GM19240 (cell line): Measurements from ENCODE around the gene DCAF8L2.
"Not testable (repeated sequence)": the region's sequence is repeated elsewhere in the genome, so short reads cannot be mapped to it uniquely, and the experiment has no call there.

Source experiments
- DNase-seq: peaks from one replicate; pipeline ENCODE4 v3.0.0; 2011; ENCODE audit warnings: low spot score; ENCODE audit not compliant: insufficient read length

Gene DCAF8L2

GRCh38 chrX:27590044-27590443, at the start of gene DCAF8L2:
DCAF8L2 (plus strand) TSS chrX:27590344; CDS start chrX:27746896, 156,552 bp downstream.
- DNase-seq, result no peak

GRCh38 chrX:27541161-27541560, 49.0 kb upstream of the DCAF8L2 start:
- DNase-seq, result not testable (repeated sequence)

- DNase-seq, result no peak
Observed at GRCh38 chrX:27548624-27549023, 41.5 kb upstream of the DCAF8L2 start.

GRCh38 chrX:27549688-27550087, 40.5 kb upstream of the DCAF8L2 start:
- no peak for DNase-seq

GRCh38 chrX:27555514-27555913, 34.6 kb upstream of the DCAF8L2 start:
- DNase-seq, result no peak

- DNase-seq, result no peak
Observed at GRCh38 chrX:27565992-27566391, 24.2 kb upstream of the DCAF8L2 start.

GRCh38 chrX:27571164-27571563, 19.0 kb upstream of the DCAF8L2 start:
- DNase-seq, result no peak

- DNase-seq, result no peak
Observed at GRCh38 chrX:27575565-27575964, 14.6 kb upstream of the DCAF8L2 start.

- DNase-seq, result no peak
Observed at GRCh38 chrX:27583976-27584375, 6.2 kb upstream of the DCAF8L2 start.

GRCh38 chrX:27591938-27592337, 1.8 kb downstream of the DCAF8L2 start:
- no peak for DNase-seq

- DNase-seq, result no peak
Observed at GRCh38 chrX:27597508-27597907, 7.4 kb downstream of the DCAF8L2 start.

GRCh38 chrX:27598312-27598711, 8.2 kb downstream of the DCAF8L2 start:
- no peak for DNase-seq

GRCh38 chrX:27599928-27600327, 9.8 kb downstream of the DCAF8L2 start:
- DNase-seq, result no peak

- no peak for DNase-seq
Observed at GRCh38 chrX:27600686-27601085, 10.5 kb downstream of the DCAF8L2 start.

GRCh38 chrX:27608671-27609070, 18.5 kb downstream of the DCAF8L2 start:
- DNase-seq, result no peak

- no peak for DNase-seq
Observed at GRCh38 chrX:27619459-27619858, 29.3 kb downstream of the DCAF8L2 start.

GRCh38 chrX:27619975-27620374, 29.8 kb downstream of the DCAF8L2 start:
- no peak for DNase-seq

GRCh38 chrX:27622883-27623282, 32.7 kb downstream of the DCAF8L2 start:
- DNase-seq, result no peak

- DNase-seq, result no peak
Observed at GRCh38 chrX:27626066-27626465, 35.9 kb downstream of the DCAF8L2 start.

- DNase-seq, result no peak
Observed at GRCh38 chrX:27633328-27633727, 43.2 kb downstream of the DCAF8L2 start.

- DNase-seq, result no peak
Observed at GRCh38 chrX:27656581-27656980, 66.4 kb downstream of the DCAF8L2 start.

- DNase-seq, result no peak
Observed at GRCh38 chrX:27660878-27661277, 70.7 kb downstream of the DCAF8L2 start.

GRCh38 chrX:27671234-27671633, 81.1 kb downstream of the DCAF8L2 start:
- no peak for DNase-seq

GRCh38 chrX:27674491-27674890, 84.3 kb downstream of the DCAF8L2 start:
- DNase-seq, result no peak
